K562 (cell line): ENCODE results near the gene CNPY4. TPM values are rescaled to one million over a fixed set of nuclear protein-coding genes. Genes with fewer than 3 reads are reported as not detected.

Source experiments
- EP300 ChIP-seq: IDR thresholded peaks from 2 replicates; pipeline ENCODE4 v1.6.1; 2012; ENCODE audit warnings: low read length, improper control_type of control experiment
- FOXK2 ChIP-seq, 2 experiments: fragments of 450-650 bp; IDR thresholded peaks in 1 of 2; conservative IDR thresholded peaks in 1 of 2; 2 replicates each; pipeline ENCODE4 v1.6.1; 2016; ENCODE audit warnings: low read depth in 2 of 2, mild to moderate bottlenecking in 1 of 2
- GABPA ChIP-seq: fragments of 200-800 bp; sonication (Bioruptor generic); conservative IDR thresholded peaks from 2 replicates; pipeline ENCODE4 v1.6.1; 2016; ENCODE audit warnings: low read depth, missing genetic modification characterization, missing compliant biosample characterization
- GABPB2 ChIP-seq: fragments of 250-450 bp; sonication (Bioruptor Pico); conservative IDR thresholded peaks from 2 replicates; pipeline ENCODE4 v1.5.1; 2021; ENCODE audit warnings: mild to moderate bottlenecking
- MIER1 ChIP-seq: fragments of 450-650 bp; IDR thresholded peaks from 2 replicates; pipeline ENCODE4 v1.6.1; 2016; ENCODE audit warnings: antibody characterized with exemption, mild to moderate bottlenecking, low read depth
- NCOA4 ChIP-seq: fragments of 450-650 bp; IDR thresholded peaks from 2 replicates; pipeline ENCODE4 v1.6.1; 2018; ENCODE audit warnings: mild to moderate bottlenecking; ENCODE audit not compliant: partially characterized antibody
- NFXL1 ChIP-seq: fragments of 450-650 bp; formaldehyde crosslinking; IDR thresholded peaks from 2 replicates; pipeline ENCODE4 v1.4.0; 2021; ENCODE audit warnings: mild to moderate bottlenecking
- POLR3G ChIP-seq: IDR thresholded peaks from 2 replicates; pipeline ENCODE4 v1.6.1; 2011; ENCODE audit not compliant: insufficient read length, insufficient replicate concordance; ENCODE audit errors: extremely low read depth
- RNF2 ChIP-seq: sonication (generic); IDR thresholded peaks from 2 replicates; pipeline ENCODE4 v1.6.1; 2016
- SRSF3 ChIP-seq: fragments of 200-400 bp; formaldehyde crosslinking; IDR thresholded peaks from 2 replicates; pipeline ENCODE4 v1.6.1; 2016; ENCODE audit warnings: mild to moderate bottlenecking, low read length, moderate library complexity; ENCODE audit not compliant: insufficient read depth
- TAF7 ChIP-seq: fragments of 450-650 bp; IDR thresholded peaks from 2 replicates; pipeline ENCODE4 v1.6.1; 2016; ENCODE audit warnings: missing genetic modification characterization, missing compliant biosample characterization
- TFAM ChIP-seq: fragments of 250-450 bp; sonication (Bioruptor Pico); conservative IDR thresholded peaks from 2 replicates; pipeline ENCODE4 v1.5.0; 2021; ENCODE audit warnings: mild to moderate bottlenecking, moderate library complexity
- TRIM28 ChIP-seq: fragments of 450-650 bp; IDR thresholded peaks from 2 replicates; pipeline ENCODE4 v1.6.1; 2017
- ZEB2 ChIP-seq: fragments of 450-650 bp; IDR thresholded peaks from 2 replicates; pipeline ENCODE4 v1.6.1; 2016
- ZFP30 ChIP-seq: fragments of 250-450 bp; sonication (Bioruptor Pico); IDR thresholded peaks from 2 replicates; pipeline ENCODE4 v1.8.0; 2022; ENCODE audit warnings: moderate library complexity, mild to moderate bottlenecking, inconsistent platforms, borderline replicate concordance
- ZNF165 ChIP-seq: fragments of 250-450 bp; sonication (Bioruptor Pico); IDR thresholded peaks from 2 replicates; pipeline ENCODE4 v1.4.0; 2020; ENCODE audit warnings: borderline replicate concordance
- ZNF175 ChIP-seq: fragments of 200-800 bp; sonication (Bioruptor generic); IDR thresholded peaks from 2 replicates; pipeline ENCODE4 v1.6.1; 2016; ENCODE audit warnings: low read depth, mild to moderate bottlenecking, missing genetic modification characterization, missing compliant biosample characterization
- ZNF511 ChIP-seq: sonication (generic); formaldehyde crosslinking; IDR thresholded peaks from 2 replicates; pipeline ENCODE4 v1.8.0; 2022; ENCODE audit warnings: mild to moderate bottlenecking, missing genetic modification reagents
- polyA plus RNA-seq, 8 experiments: library from polyadenylated mRNA; depleted of rRNA in 4 of 8; stranded (reverse) in 5 of 8; unstranded in 3 of 8; fragments of >200 nt; fragmentation: Nextera tagmentation in 2 of 8; fragmentation: Illumina TruSeq in 1 of 8; extraction: Ambion mirVana in 2 of 8; extraction: Trizol in 1 of 8; gene quantifications; 2 replicates each; pipeline versions ENCODE4 v1.2.1 to v1.2.3, GENCODE V29; 2011 to 2014; ENCODE audit warnings: inconsistent platforms in 1 of 8, missing spikeins in 1 of 8
- total RNA-seq, 7 experiments: library from RNA; depleted of rRNA in 6 of 7; stranded (reverse); fragments of >200 nt in 6 of 7; fragmentation: Illumina TruSeq in 2 of 7; extraction: Trizol in 2 of 7; gene quantifications; 2 replicates each; pipeline versions ENCODE4 v1.2.1 to v1.2.3, GENCODE V29; 2011 to 2021; ENCODE audit warnings: low replicate concordance in 1 of 7
- TF ChIP-seq, protein P1 (sequence below): sonication (generic); formaldehyde crosslinking; IDR thresholded peaks from 2 replicates; pipeline ENCODE4 v1.8.1; 2023; ENCODE audit warnings: mild to moderate bottlenecking, missing genetic modification reagents
- TF ChIP-seq, protein P2 (sequence below): fragments of 450-650 bp; formaldehyde crosslinking; IDR thresholded peaks from 2 replicates; pipeline ENCODE4 v1.4.0; 2022; ENCODE audit warnings: missing genetic modification characterization
- TF ChIP-seq, protein P3 (sequence below): conservative IDR thresholded peaks from 2 replicates; pipeline ENCODE4 v1.6.1; 2011; ENCODE audit warnings: low read depth, mild to moderate bottlenecking, low read length; ENCODE audit not compliant: control insufficient read depth
- TF ChIP-seq, protein P4 (sequence below): fragments of 200-800 bp; sonication (Bioruptor generic); IDR thresholded peaks from 2 replicates; pipeline ENCODE4 v1.6.1; 2017; ENCODE audit warnings: missing genetic modification characterization, missing compliant biosample characterization

Gene CNPY4
- total and polyA plus RNA-seq, 9 of the 15 experiments (the other 6 are each of a cell fraction or from before 2014, with no cell fraction given) = 1.9 to 11.2 (median 7.0) TPM

DNA sequence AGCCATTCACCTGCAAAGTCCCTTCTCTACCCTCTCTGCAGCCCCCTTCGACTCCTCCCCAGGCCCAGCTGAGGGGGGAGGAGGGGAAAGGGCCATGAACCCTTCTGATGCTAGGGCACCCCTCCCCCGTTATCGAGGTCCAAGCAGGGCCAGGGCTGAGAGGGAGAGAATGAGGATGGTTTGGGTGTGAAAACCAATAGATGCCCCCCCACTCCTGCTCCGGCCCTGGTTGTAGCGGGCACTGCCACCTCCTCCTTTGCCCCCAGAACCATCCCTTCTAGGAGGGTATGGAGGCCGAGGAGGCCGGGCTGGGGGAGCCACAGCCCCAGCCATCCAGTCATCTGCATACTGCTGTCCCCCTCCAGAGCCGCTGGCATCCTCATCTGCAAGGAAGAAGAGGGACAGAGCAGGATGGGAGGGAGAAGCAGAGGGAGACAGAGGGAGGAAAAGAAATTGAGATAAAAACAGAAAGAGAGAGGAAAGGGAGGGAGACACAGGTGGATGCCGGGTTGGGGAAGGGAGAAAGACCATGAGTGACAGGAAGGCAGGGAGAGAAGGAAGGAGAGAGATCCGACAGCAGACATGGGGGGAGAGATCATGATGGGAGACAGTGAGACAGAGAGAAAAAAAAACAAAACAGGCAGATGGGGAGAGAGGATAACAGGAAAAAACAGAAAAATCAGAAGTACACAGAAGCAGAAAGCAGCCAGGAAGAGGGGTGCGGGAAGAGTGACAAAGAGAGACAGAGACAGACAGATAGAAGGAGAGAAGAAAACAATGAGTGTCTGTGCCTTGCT lies 50.9 kb downstream of the CNPY4 start (continued):
- TF ChIP-seq ZFP30 (CRISPR knock-in tag) (no peak), TAF7 (tag) (no peak), EP300 (no peak), POLR3G (no peak), TFAM (CRISPR knock-in tag) (no peak), ZEB2 (no peak), GABPB2 (CRISPR knock-in tag) (no peak), ZNF511 (CRISPR knock-in tag) (no peak), ZNF165 (no peak), RNF2 (no peak), TRIM28 (no peak), MIER1 (no peak), SRSF3 (no peak), NCOA4 (no peak), ZNF175 (CRISPR knock-in tag) (no peak), GABPA (no peak), FOXK2 (conservative IDR thresholded peaks at IDR 0.05 in 1 of 2, IDR thresholded peaks at IDR 0.05 in 1 of 2; ENCODE audit: low read depth in 2 of 2) (0 out of 4 replicates have a peak, but pooled peaks of 1 of the 2 experiments have one; percentile 35), NFXL1 (no peak)
- TF ChIP-seq, protein P1, sequence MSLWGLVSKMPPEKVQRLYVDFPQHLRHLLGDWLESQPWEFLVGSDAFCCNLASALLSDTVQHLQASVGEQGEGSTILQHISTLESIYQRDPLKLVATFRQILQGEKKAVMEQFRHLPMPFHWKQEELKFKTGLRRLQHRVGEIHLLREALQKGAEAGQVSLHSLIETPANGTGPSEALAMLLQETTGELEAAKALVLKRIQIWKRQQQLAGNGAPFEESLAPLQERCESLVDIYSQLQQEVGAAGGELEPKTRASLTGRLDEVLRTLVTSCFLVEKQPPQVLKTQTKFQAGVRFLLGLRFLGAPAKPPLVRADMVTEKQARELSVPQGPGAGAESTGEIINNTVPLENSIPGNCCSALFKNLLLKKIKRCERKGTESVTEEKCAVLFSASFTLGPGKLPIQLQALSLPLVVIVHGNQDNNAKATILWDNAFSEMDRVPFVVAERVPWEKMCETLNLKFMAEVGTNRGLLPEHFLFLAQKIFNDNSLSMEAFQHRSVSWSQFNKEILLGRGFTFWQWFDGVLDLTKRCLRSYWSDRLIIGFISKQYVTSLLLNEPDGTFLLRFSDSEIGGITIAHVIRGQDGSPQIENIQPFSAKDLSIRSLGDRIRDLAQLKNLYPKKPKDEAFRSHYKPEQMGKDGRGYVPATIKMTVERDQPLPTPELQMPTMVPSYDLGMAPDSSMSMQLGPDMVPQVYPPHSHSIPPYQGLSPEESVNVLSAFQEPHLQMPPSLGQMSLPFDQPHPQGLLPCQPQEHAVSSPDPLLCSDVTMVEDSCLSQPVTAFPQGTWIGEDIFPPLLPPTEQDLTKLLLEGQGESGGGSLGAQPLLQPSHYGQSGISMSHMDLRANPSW = no peak
- TF ChIP-seq, protein P2, sequence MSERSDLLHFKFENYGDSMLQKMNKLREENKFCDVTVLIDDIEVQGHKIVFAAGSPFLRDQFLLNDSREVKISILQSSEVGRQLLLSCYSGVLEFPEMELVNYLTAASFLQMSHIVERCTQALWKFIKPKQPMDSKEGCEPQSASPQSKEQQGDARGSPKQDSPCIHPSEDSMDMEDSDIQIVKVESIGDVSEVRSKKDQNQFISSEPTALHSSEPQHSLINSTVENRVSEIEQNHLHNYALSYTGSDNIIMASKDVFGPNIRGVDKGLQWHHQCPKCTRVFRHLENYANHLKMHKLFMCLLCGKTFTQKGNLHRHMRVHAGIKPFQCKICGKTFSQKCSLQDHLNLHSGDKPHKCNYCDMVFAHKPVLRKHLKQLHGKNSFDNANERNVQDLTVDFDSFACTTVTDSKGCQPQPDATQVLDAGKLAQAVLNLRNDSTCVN = no peak
- TF ChIP-seq, protein P3, sequence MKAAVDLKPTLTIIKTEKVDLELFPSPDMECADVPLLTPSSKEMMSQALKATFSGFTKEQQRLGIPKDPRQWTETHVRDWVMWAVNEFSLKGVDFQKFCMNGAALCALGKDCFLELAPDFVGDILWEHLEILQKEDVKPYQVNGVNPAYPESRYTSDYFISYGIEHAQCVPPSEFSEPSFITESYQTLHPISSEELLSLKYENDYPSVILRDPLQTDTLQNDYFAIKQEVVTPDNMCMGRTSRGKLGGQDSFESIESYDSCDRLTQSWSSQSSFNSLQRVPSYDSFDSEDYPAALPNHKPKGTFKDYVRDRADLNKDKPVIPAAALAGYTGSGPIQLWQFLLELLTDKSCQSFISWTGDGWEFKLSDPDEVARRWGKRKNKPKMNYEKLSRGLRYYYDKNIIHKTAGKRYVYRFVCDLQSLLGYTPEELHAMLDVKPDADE = no peak
- TF ChIP-seq, protein P4, sequence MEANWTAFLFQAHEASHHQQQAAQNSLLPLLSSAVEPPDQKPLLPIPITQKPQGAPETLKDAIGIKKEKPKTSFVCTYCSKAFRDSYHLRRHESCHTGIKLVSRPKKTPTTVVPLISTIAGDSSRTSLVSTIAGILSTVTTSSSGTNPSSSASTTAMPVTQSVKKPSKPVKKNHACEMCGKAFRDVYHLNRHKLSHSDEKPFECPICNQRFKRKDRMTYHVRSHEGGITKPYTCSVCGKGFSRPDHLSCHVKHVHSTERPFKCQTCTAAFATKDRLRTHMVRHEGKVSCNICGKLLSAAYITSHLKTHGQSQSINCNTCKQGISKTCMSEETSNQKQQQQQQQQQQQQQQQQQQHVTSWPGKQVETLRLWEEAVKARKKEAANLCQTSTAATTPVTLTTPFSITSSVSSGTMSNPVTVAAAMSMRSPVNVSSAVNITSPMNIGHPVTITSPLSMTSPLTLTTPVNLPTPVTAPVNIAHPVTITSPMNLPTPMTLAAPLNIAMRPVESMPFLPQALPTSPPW = no peak
